Thyroid gland (tissue), 4 donors: Measurements from ENCODE around the gene CYB5R2.

ENCODE experiments used
- CTCF ChIP-seq, 6 experiments: fragments of 200-600 bp in 3 of 6; fragments of 450-650 bp in 3 of 6; sonication (generic) in 3 of 6; IDR thresholded peaks; one replicate each; pipeline ENCODE4 v1.5.1; 2016 to 2019; ENCODE audit warnings: antibody characterized with exemption in 6 of 6, mild to moderate bottlenecking in 2 of 6, inconsistent platforms in 1 of 6, moderate library complexity in 1 of 6
- POLR2A ChIP-seq, 2 donors: fragments of 450-650 bp; IDR thresholded peaks; one replicate each; pipeline ENCODE4 v1.6.1; 2017; ENCODE audit warnings: antibody characterized with exemption in 2 of 2, mild to moderate bottlenecking in 2 of 2, moderate library complexity in 1 of 2

GRCh38 chr11:7668464-7668863, 4.8 kb downstream of the CYB5R2 start:
- TF ChIP-seq POLR2A (IDR thresholded peaks at IDR 0.05) (no peak), CTCF (IDR thresholded peaks at IDR 0.05) (no peak)
